RWPE1 (cell line): ENCODE data around the gene DDRGK1.
A peak's percentile ranks its signal among the peaks of the same experiment; 100 is the strongest.

Source experiments
- CTCF ChIA-PET: fragments of 350-600 bp; sonication (Branson Sonifier 250); formaldehyde crosslinking; extraction: SDS; loops from one replicate; lab custom pipeline; 2021; lab: Yijun Ruan, JAX
- POLR2A ChIA-PET: fragments of 400-600 bp; formaldehyde crosslinking; extraction: SDS; loops from one replicate; lab custom pipeline; 2020; ENCODE audit warnings: antibody characterized with exemption; ENCODE audit not compliant: low non-redundant PET; lab: Yijun Ruan, JAX
- DNase-seq: peaks from one replicate; pipeline ENCODE4 v3.0.0; 2012; ENCODE audit warnings: low spot score
- H3K27ac ChIP-seq: fragments of 450-650 bp; 2 replicates; pipeline ENCODE4 v1.5.1; 2017
- TF ChIP-seq, protein P1 (sequence below): fragments of 450-650 bp; conservative IDR thresholded peaks from 2 replicates; pipeline ENCODE4 v1.5.1; 2017; ENCODE audit warnings: low read depth, mild to moderate bottlenecking

The DDRGK1 gene

GRCh38 chr20:3167738-3168078, 36.8 kb downstream of the DDRGK1 start:
- ChIA-PET POLR2A (no interaction called here), CTCF (interaction anchor here (0.6 kb wide), 2 partner anchors 21 to 114 kb away, joined by 3 read pairs; no protein-coding TSS in a partner anchor)
- no peak for DNase-seq
- no peak overlapping the region for H3K27ac ChIP-seq
- TF ChIP-seq, protein P1, sequence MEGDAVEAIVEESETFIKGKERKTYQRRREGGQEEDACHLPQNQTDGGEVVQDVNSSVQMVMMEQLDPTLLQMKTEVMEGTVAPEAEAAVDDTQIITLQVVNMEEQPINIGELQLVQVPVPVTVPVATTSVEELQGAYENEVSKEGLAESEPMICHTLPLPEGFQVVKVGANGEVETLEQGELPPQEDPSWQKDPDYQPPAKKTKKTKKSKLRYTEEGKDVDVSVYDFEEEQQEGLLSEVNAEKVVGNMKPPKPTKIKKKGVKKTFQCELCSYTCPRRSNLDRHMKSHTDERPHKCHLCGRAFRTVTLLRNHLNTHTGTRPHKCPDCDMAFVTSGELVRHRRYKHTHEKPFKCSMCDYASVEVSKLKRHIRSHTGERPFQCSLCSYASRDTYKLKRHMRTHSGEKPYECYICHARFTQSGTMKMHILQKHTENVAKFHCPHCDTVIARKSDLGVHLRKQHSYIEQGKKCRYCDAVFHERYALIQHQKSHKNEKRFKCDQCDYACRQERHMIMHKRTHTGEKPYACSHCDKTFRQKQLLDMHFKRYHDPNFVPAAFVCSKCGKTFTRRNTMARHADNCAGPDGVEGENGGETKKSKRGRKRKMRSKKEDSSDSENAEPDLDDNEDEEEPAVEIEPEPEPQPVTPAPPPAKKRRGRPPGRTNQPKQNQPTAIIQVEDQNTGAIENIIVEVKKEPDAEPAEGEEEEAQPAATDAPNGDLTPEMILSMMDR, result no peak

GRCh38 chr20:3166913-3167342, 37.6 kb downstream of the DDRGK1 start:
- CTCF ChIA-PET, result no interaction called here
- no peak overlapping the region for H3K27ac ChIP-seq
- TF ChIP-seq, protein P1, result no peak
- DNase-seq, result no peak
- POLR2A ChIA-PET, result no interaction called here

DNA sequence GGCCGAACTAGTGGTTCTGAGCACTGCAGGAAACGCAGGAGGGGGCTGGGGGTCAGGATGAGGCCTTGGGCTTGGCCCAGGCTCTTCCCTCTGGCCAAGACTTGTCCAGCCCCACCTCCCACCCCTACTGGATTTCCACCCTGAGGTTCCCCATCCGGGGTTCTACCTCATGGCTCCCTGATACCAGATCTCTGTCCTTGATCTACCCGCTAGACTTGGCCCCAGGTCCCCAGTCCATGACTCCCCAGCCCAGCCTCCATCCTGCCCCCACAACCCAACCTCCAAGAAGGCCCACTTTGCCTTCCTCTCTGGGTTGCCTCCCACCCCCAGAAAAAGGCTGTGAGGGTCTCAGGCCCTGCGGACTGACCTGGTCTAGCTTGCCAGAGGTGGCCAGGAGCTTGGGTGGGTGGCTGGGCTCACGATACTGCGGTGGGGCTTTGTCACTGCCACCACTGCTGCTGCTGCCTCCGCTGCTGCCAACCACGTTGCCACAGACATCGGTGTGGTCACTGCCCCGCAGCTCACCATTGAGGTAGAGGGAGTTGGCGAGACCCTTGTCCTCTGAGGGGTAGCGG, 38.1 kb downstream of the DDRGK1 start:
- DNase-seq, result no peak

GRCh38 chr20:3165473-3166337, 38.8 kb downstream of the DDRGK1 start:
- ChIA-PET CTCF (no interaction called here), POLR2A (no interaction called here)
- DNase-seq, result no peak
- H3K27ac ChIP-seq, result peak overlapping the region; percentile 21
- TF ChIP-seq, protein P1, result no peak

More for the DNA sequence above, 38.1 kb downstream of the DDRGK1 start:
- no peak overlapping the region for H3K27ac ChIP-seq
- ChIA-PET CTCF (no interaction called here), POLR2A (no interaction called here)
- TF ChIP-seq, protein P1, result no peak

- ChIA-PET CTCF (interaction anchor here (0.5 to 0.7 kb wide), 2 partner anchors 39 to 62 kb away, joined by 3 to 4 read pairs; no protein-coding TSS in a partner anchor), POLR2A (no interaction called here)
- no peak for DNase-seq
- TF ChIP-seq, protein P1, result no peak
- H3K27ac ChIP-seq, result peak overlapping the region; percentile 21
Measured at GRCh38 chr20:3164763-3165410, 39.6 kb downstream of the DDRGK1 start.

DNA sequence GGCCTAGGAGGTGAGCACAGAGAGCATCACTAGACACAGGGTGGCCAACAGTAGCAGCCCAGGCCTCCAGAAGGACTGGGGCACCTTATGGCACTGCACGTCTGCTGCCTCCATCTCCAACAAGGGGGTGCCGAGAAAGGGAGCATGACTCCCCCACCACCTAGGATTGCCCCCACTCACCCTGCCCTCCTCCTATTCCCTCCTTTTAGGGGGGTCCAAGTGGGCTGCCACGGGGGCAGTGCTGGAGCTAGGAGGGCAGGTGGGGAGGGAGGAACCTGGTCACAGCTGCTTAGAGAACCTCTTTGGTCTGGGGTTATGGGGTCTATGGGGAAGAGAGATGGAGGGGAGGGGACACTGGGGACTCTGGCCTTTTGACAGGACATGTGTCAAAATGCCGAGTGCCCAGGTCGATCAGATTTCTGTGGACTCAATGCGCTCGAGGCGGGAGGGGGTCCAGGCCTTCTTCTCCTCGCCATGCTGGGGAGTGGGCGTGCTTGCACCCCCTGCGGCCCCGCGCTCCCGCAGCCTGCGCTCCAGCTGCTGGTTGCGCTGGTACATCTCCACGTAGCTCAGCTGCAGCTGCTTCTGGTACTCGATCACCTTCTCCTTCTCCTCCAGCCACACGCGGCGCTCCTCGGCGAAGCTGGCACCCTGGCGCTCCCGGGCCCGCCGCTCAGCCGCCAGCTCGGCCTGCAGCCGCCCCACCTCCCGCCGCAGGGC, 40.3 kb downstream of the DDRGK1 start:
- POLR2A ChIA-PET, result no interaction called here
- TF ChIP-seq, protein P1, result no peak
- DNase-seq, result no peak
- peak overlapping the region; percentile 21 for H3K27ac ChIP-seq
- CTCF ChIA-PET, result interaction anchor here (0.5 to 0.7 kb wide), 2 partner anchors 39 to 61 kb away, joined by 3 to 4 read pairs; no protein-coding TSS in a partner anchor
